Caco-2 (cell line): ENCODE results near the gene PSMC5. TPM values are rescaled to one million over a fixed set of nuclear protein-coding genes. Genes with fewer than 3 reads are reported as not detected.

Source experiments
- BruUV-seq: library from RNA; stranded (reverse); fragments of 400-500 nt; replicated peaks from 2 replicates; lab custom pipeline; 2021; lab: Mats Ljungman, UMichigan
- CTCF ChIA-PET: fragments of 300-600 bp; sonication (Branson Sonifier 250); formaldehyde crosslinking; loops from one replicate; lab custom pipeline; 2022; ENCODE audit warnings: antibody characterized with exemption; lab: Charles Lee
- POLR2A ChIA-PET: fragments of 300-600 bp; sonication (Branson Sonifier 250); formaldehyde crosslinking; loops from one replicate; lab custom pipeline; 2022; ENCODE audit warnings: antibody characterized with exemption; lab: Charles Lee
- DNase-seq, 2 experiments: peaks; one replicate each; pipeline versions ENCODE4 v3.0.0 to v3.0.0-alpha.2; 2020 to 2022
- H3K27me3 ChIP-seq: replicated peaks from 2 replicates; pipeline ENCODE4 v1.6.0; 2011; ENCODE audit warnings: low read length; ENCODE audit not compliant: control insufficient read depth, insufficient read depth
- H3K36me3 ChIP-seq: 2 replicates; pipeline ENCODE4 v1.5.1; 2011; ENCODE audit warnings: low read length; ENCODE audit not compliant: control insufficient read depth, insufficient read depth
- H3K4me1 ChIP-seq: fragments of 250-450 bp; sonication (Bioruptor Pico); 2 replicates; pipeline ENCODE4 v1.5.1; 2020; ENCODE audit warnings: mild to moderate bottlenecking
- H3K4me3 ChIP-seq: 2 replicates; pipeline ENCODE4 v1.5.1; 2011; ENCODE audit warnings: low read depth, mild to moderate bottlenecking, control low read depth, low read length
- H3K9me3 ChIP-seq: fragments of 250-450 bp; sonication (Bioruptor Pico); 2 replicates; pipeline ENCODE4 v1.5.1; 2020; ENCODE audit warnings: mild to moderate bottlenecking, moderate library complexity
- H3K27ac Mint-ChIP-seq: one replicate; pipeline ENCODE4 v1.8.0; 2022; ENCODE audit warnings: mixed read lengths; ENCODE audit not compliant: unreplicated experiment
- H3K27me3 Mint-ChIP-seq: one replicate; pipeline ENCODE4 v1.8.0; 2022; ENCODE audit warnings: mixed read lengths; ENCODE audit not compliant: insufficient read depth, unreplicated experiment
- H3K36me3 Mint-ChIP-seq: one replicate; pipeline ENCODE4 v1.8.0; 2022; ENCODE audit warnings: mild to moderate bottlenecking, mixed read lengths; ENCODE audit not compliant: insufficient read depth, unreplicated experiment
- H3K4me1 Mint-ChIP-seq: one replicate; pipeline ENCODE4 v1.8.0; 2022; ENCODE audit warnings: low read depth, mixed read lengths; ENCODE audit not compliant: unreplicated experiment
- H3K4me3 Mint-ChIP-seq: one replicate; pipeline ENCODE4 v1.8.0; 2022; ENCODE audit warnings: mild to moderate bottlenecking, moderate library complexity, mixed read lengths; ENCODE audit not compliant: unreplicated experiment
- H3K9me3 Mint-ChIP-seq: one replicate; pipeline ENCODE4 v1.8.0; 2022; ENCODE audit warnings: mixed read lengths; ENCODE audit not compliant: unreplicated experiment
- CTCF ChIP-seq, 2 experiments: fragments of 200-600 bp in 1 of 2; IDR thresholded peaks; 1 replicate in 1 of 2; 2 replicates in 1 of 2; pipeline versions ENCODE4 v1.5.1 to v1.8.0; 2011 to 2022; ENCODE audit warnings: antibody characterized with exemption in 1 of 2, control low read depth in 1 of 2, inconsistent platforms in 1 of 2, low read depth in 1 of 2, low read length in 1 of 2, mild to moderate bottlenecking in 1 of 2, moderate library complexity in 1 of 2; ENCODE audit not compliant: insufficient read depth in 1 of 2, severe bottlenecking in 1 of 2, unreplicated experiment in 1 of 2
- intact Hi-C: fragments of 100-400 bp; cut with micrococcal nuclease; formaldehyde crosslinking; loops from one replicate; pipeline ENCODE4 v1.10.0; 2022; ENCODE audit not compliant: unreplicated experiment
- total RNA-seq: library from RNA; stranded (reverse); gene quantifications from 2 replicates; pipeline ENCODE4 v1.2.3, GENCODE V29; 2022

The PSMC5 gene
- total RNA-seq, 1 experiment from 2014 or later = 197 TPM

- no peak for DNase-seq
- Mint-ChIP-seq H3K9me3 (no peaks in the 10 kb centered on the region), H3K27ac (no peak overlapping the region), H3K27me3 (no peaks in the 10 kb centered on the region), H3K4me3 (no peak overlapping the region), H3K36me3 (peaks cover 97% of the 10 kb centered on the region), H3K4me1 (peaks cover 17% of the 10 kb centered on the region)
- BruUV-seq = no TSS peak
- POLR2A ChIA-PET = interaction anchor here (0.5 kb wide), 1 partner anchor 17 kb away, joined by 4 read pairs; no protein-coding TSS in a partner anchor
- intact Hi-C loops = no loop called here
- CTCF ChIA-PET = no interaction called here
- H3K4me3 ChIP-seq = no peak overlapping the region
- 0 out of 2 replicates have a peak, but pooled peaks cover 8% of the 10 kb centered on the region for H3K4me1 ChIP-seq
- peaks cover 13% of the 10 kb centered on the region for H3K36me3 ChIP-seq
- H3K27me3 ChIP-seq = no peaks in the 10 kb centered on the region
- no peak for TF ChIP-seq CTCF (IDR thresholded peaks at IDR 0.05; ENCODE audit: insufficient read depth in 1 of 2, low read depth in 1 of 2, low read length in 1 of 2, severe bottlenecking in 1 of 2, unreplicated experiment in 1 of 2)
- H3K9me3 ChIP-seq = no peaks in the 10 kb centered on the region
Measured at GRCh38 chr17:63832014-63832413, 4.8 kb downstream of the PSMC5 start.

- H3K36me3 Mint-ChIP-seq = peaks cover 97% of the 10 kb centered on the region
- no peaks in the 10 kb centered on the region for H3K9me3 Mint-ChIP-seq
- H3K9me3 ChIP-seq = no peaks in the 10 kb centered on the region
- TF ChIP-seq CTCF (IDR thresholded peaks at IDR 0.05; ENCODE audit: insufficient read depth in 1 of 2, low read depth in 1 of 2, low read length in 1 of 2, severe bottlenecking in 1 of 2, unreplicated experiment in 1 of 2) = no peak
- DNase-seq = no peak
- no peak overlapping the region for H3K27ac Mint-ChIP-seq
- H3K27me3 ChIP-seq = no peaks in the 10 kb centered on the region
- intact Hi-C loops = no loop called here
- TSS peak; percentile 30 for BruUV-seq
- 0 out of 2 replicates have a peak, but pooled peaks cover 8% of the 10 kb centered on the region for H3K4me1 ChIP-seq
- peaks cover 13% of the 10 kb centered on the region for H3K36me3 ChIP-seq
- no peaks in the 10 kb centered on the region for H3K27me3 Mint-ChIP-seq
- CTCF ChIA-PET = no interaction called here
- H3K4me3 Mint-ChIP-seq = no peak overlapping the region
- POLR2A ChIA-PET = interaction anchor here (0.5 kb wide), 1 partner anchor 17 kb away, joined by 4 read pairs; no protein-coding TSS in a partner anchor
- no peak overlapping the region for H3K4me3 ChIP-seq
- H3K4me1 Mint-ChIP-seq = peaks cover 17% of the 10 kb centered on the region
Measured at GRCh38 chr17:63832455-63832854, 5.2 kb downstream of the PSMC5 start.

- Histone ChIP-seq H3K4me1 (0 out of 2 replicates have a peak, but pooled peaks cover 7% of the 10 kb centered on the region), H3K27me3 (no peaks in the 10 kb centered on the region), H3K9me3 (no peaks in the 10 kb centered on the region), H3K36me3 (peaks cover 13% of the 10 kb centered on the region), H3K4me3 (no peak overlapping the region)
- DNase-seq = no peak
- H3K4me3 Mint-ChIP-seq = no peak overlapping the region
- no peaks in the 10 kb centered on the region for H3K27me3 Mint-ChIP-seq
- H3K27ac Mint-ChIP-seq = no peak overlapping the region
- H3K9me3 Mint-ChIP-seq = no peaks in the 10 kb centered on the region
- H3K4me1 Mint-ChIP-seq = peaks cover 13% of the 10 kb centered on the region
- CTCF ChIA-PET = no interaction called here
- intact Hi-C loops = no loop called here
- peaks cover 90% of the 10 kb centered on the region for H3K36me3 Mint-ChIP-seq
- BruUV-seq = no TSS peak
- POLR2A ChIA-PET = interaction anchor here (0.5 kb wide), 1 partner anchor 59 kb away, joined by 6 read pairs; the partner anchor contains the start of gene DDX42
- TF ChIP-seq CTCF (IDR thresholded peaks at IDR 0.05; ENCODE audit: insufficient read depth in 1 of 2, low read depth in 1 of 2, low read length in 1 of 2, severe bottlenecking in 1 of 2, unreplicated experiment in 1 of 2) = no peak
Measured at GRCh38 chr17:63833026-63833740, 6.0 kb downstream of the PSMC5 start.
